ENCODE results near the gene SH3BP2.

GRCh38 chr4:2832309-2832980 is 39.6 kb downstream of the SH3BP2 start:
- TF ChIP-seq, protein P1, sequence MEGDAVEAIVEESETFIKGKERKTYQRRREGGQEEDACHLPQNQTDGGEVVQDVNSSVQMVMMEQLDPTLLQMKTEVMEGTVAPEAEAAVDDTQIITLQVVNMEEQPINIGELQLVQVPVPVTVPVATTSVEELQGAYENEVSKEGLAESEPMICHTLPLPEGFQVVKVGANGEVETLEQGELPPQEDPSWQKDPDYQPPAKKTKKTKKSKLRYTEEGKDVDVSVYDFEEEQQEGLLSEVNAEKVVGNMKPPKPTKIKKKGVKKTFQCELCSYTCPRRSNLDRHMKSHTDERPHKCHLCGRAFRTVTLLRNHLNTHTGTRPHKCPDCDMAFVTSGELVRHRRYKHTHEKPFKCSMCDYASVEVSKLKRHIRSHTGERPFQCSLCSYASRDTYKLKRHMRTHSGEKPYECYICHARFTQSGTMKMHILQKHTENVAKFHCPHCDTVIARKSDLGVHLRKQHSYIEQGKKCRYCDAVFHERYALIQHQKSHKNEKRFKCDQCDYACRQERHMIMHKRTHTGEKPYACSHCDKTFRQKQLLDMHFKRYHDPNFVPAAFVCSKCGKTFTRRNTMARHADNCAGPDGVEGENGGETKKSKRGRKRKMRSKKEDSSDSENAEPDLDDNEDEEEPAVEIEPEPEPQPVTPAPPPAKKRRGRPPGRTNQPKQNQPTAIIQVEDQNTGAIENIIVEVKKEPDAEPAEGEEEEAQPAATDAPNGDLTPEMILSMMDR (conservative IDR thresholded peaks at IDR 0.05; ENCODE audit: low read depth, low read length) = no peak
- TF ChIP-seq EZH2 (IDR thresholded peaks at IDR 0.05; ENCODE audit: low read length, unreplicated experiment) = no peak

Measured in PC-3 (cell line).